ENCODE data around the gene HELZ.

- TF ChIP-seq, protein P1, sequence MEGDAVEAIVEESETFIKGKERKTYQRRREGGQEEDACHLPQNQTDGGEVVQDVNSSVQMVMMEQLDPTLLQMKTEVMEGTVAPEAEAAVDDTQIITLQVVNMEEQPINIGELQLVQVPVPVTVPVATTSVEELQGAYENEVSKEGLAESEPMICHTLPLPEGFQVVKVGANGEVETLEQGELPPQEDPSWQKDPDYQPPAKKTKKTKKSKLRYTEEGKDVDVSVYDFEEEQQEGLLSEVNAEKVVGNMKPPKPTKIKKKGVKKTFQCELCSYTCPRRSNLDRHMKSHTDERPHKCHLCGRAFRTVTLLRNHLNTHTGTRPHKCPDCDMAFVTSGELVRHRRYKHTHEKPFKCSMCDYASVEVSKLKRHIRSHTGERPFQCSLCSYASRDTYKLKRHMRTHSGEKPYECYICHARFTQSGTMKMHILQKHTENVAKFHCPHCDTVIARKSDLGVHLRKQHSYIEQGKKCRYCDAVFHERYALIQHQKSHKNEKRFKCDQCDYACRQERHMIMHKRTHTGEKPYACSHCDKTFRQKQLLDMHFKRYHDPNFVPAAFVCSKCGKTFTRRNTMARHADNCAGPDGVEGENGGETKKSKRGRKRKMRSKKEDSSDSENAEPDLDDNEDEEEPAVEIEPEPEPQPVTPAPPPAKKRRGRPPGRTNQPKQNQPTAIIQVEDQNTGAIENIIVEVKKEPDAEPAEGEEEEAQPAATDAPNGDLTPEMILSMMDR (IDR thresholded peaks at IDR 0.05 in 4 of 5, conservative IDR thresholded peaks at IDR 0.05 in 1 of 5) = no peak
- TF ChIP-seq POLR2A (IDR thresholded peaks at IDR 0.05) = no peak
Observed at GRCh38 chr17:67127925-67128324, 117.1 kb downstream of the HELZ start.

Measured in gastrocnemius medialis (tissue), 4 donors.